ENCODE results near the gene ECPAS.

GRCh38 chr9:111533099-111533790, 49.1 kb upstream of the ECPAS start:
- TF ChIP-seq CTCF (IDR thresholded peaks at IDR 0.05), result no peak
- no peak for TF ChIP-seq POLR2A (IDR thresholded peaks at IDR 0.05)
